ENCODE results near the gene DUSP5.
"Not testable (repeated sequence)": the region's sequence is repeated elsewhere in the genome, so short reads cannot be mapped to it uniquely, and the experiment has no call there.

Gene DUSP5

GRCh38 chr10:110523736-110524135 lies 26.0 kb downstream of the DUSP5 start:
- no peak for DNase-seq

- DNase-seq = no peak
Observed at GRCh38 chr10:110524179-110524858, 26.6 kb downstream of the DUSP5 start.

- no peak for DNase-seq
Observed at GRCh38 chr10:110524859-110525232, 27.1 kb downstream of the DUSP5 start.

GRCh38 chr10:110525349-110526260 lies 27.9 kb downstream of the DUSP5 start:
- DNase-seq = no peak

DNA sequence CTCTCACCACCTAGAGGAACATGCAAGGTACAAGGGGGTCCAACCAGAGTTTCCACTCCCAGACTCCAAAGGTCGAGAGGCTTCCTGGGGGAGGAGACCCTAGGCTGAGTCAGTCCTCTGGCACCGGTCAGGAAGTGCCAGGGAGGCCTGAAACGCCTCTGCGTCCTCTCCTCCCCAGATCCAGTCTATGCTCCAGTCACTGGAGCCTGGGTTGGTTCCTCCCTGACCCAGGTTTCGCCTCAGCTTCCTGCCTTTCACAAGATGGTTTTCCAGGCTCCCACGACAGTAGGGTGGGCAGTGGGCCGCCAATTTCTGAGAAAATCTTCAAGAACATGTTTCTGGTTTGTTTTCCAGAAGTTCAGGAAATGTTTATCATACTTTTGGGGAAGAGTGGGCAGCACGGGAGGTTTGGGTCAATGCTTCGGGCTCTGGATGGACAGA lies 30.0 kb downstream of the DUSP5 start:
- no peak for DNase-seq

DNA sequence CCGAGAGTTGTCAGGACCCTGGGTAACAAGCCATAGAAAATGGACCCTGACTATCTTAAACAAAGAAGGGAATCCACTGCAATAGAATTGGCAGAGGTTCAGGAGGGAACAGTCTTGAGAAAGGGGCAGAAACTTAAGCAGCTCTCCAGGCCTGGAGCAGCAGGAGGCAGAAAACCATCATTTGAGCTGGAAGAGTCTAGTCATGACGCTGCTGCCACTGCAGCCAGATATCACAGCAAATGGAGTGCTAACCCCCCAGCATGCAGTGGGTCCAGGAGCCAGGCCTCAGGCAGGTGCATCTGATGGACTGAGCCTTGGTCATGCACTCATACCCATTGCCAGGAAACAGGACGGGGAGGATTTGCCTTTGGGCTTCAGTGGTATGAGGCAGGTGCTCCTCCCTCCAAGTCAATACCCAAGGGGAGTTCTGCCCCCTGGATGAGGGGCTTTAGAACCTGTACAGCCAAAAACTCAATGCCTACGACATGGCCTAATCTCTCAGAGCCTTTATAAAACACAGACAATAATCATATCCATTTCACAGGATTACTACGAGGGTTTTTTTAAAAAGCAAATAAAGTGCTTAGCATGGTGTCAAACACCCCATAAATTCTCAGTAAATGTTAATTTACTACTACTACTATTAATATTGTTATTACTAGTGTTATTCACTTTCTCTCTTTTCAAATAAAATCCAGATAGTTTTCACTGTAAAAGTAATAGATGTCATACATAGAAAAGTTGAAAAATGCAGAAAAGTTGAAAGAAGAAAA lies 30.7 kb downstream of the DUSP5 start:
- DNase-seq = no peak

GRCh38 chr10:110528997-110529524 lies 31.4 kb downstream of the DUSP5 start:
- DNase-seq = not testable (repeated sequence)

DNA sequence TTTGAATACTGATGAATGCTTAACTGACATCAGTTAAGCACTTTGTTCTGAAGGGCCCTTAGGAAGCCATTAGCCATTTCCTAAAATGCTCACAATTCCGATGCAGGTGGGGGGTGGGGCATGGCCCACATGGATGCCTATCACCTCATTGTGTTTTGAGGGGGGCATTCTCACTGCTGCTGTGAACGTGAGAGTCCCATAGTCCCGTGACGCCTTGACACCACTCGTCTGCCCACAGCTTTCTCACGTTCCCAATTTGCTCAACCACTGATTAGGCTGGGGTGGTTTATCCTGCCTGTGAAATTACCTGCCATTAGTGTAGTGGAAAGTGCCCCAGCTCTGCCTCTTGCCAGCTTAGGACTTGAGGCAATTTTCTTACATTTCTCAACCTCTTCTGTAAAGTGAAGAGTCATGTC lies 31.9 kb downstream of the DUSP5 start:
- DNase-seq = no peak

GRCh38 chr10:110530131-110530831 lies 32.6 kb downstream of the DUSP5 start:
- DNase-seq = no peak

DNA sequence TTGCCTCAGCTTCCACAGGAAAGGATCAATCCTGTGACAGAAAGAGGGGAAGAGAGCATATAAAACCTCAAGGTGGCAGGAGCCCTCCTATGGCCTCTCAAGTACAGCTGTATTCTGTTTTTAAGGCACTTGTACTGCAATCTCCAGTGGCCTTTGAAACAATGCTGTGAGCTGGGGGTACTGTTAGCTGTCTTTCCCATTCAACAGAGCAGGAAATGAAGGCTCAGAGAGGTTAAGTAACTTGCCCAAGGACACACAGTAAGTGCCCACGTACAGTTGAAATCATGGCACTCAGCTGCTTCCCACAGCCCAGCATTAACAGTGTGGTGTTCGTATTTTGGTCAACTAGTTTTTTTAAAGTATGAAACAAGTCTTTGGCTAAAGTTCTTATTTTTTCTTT lies 34.0 kb downstream of the DUSP5 start:
- no peak for DNase-seq

DNA sequence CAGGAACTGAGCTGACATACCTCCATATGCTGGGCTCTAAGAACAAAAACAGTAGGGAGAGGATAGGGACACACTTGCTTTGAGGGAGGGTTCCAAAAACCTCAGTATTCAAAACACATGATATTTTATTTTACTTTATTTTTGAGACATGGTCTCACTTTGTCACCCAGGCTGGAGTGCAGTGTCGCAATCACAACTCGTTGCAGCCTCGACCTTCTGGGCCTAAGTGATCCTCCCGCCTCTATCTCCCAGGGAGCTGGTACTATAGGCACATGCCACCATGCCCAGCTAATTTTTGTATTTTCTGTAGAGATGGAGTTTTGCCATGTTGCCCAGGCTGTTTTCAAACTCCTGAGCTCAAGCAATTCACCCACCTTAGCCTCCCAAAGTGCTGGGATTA lies 34.9 kb downstream of the DUSP5 start:
- DNase-seq = not testable (repeated sequence)

DNA sequence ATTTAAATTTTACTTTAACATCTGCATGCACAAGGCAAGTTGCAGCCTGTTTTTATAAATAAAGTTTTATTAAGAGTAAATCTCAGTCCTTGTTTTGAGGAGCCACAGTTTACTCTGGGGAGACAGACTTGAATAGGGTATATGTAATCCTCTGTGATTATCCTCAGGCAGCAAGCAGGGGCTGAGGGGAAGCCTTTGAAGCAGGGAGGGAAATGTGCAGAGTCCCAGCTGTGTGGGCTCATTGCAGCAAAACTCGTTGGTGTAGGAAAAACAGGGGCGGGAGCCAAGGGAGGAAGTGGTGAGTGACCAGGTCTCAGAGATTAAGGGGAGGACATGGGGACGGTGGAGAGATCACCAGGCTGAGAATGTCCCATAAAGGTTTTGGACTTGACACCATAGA lies 35.4 kb downstream of the DUSP5 start:
- no peak for DNase-seq

DNA sequence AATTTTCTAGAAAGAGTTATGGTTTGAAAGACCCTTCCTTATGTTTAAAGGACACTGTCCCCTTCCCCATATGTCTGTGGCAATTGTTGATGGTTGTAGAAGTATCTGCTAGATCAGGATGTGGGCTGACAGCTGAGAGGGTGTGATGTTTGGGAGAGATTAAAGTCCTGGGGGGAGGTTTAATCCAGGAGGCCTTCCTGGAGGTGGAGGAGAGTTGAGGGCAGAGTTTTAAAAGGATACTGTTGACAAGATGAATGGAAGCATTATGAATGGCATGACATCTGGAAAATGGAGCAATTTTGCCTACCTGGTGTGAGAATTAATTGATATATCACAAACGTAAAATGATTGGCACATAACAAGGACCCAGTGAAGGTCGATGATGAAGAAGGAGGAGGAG lies 36.9 kb downstream of the DUSP5 start:
- no peak for DNase-seq

DNA sequence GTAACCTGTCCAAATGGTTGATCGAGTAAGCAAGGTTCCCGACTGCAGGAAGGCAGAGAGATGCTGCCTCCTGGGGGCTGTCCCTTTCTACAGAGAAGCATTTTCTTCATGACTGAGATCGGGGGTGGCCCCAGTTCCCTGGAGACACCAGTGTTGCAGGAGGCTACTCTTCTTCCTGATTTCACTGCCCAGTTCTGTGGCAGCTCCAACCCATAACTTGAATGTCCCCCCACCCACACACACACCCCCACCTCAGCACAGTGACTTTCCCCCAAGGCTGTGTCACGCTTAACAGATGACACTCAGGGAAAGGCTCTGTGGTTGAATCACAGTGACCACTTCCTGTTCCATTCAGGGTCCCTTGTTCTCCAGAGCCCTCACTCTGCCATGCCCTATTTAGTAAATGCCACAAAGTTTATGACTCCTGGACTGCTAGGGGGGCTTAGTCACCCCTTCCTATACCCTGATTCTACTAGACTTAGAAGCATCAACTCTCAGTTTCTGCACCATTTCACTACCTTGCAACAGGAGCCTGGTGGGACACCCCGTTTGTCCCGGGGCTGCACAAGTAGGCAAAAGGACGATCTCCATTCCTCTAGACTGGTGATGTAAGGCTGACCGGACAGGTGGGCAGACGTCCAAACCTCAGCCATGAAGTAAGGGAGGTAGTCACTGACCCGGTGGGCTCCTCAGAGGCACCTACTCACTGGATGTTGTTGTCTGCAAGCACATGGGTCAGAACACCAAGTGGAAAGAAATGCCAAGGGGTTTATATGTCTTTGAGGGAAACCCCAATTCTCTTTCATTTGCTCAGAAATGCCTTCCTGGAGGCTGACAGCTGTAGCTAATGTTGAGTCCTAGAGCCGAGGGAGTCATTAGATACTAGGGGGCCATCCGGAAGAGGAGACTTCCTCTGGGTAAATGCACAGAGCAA lies 38.5 kb downstream of the DUSP5 start:
- peak in 2 of 4 experiments; percentile 17 to 18 for DNase-seq

DNA sequence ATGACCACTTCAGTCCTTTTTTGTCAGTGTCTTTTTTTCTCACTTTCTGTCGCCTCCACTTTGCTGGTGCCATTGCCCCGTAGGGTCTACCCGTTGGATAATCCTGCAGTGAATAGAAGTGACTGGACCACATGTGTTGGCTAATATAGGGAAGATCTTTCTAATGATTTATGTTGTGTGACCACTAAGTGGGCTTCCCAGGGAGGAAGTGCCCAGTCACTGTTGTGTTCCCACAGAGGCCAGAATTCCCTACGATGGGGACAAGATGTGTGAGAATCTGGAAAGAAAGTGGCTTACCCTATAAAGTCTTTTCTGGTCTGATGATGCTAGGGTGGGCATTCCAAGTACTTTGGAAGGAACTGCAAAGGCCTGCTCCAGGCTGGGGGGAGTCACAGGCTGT lies 41.4 kb downstream of the DUSP5 start:
- DNase-seq = no peak

- DNase-seq = no peak
Observed at GRCh38 chr10:110540031-110540430, 42.3 kb downstream of the DUSP5 start.

GRCh38 chr10:110544958-110545537 lies 47.3 kb downstream of the DUSP5 start:
- no peak for DNase-seq

- DNase-seq = no peak
Observed at GRCh38 chr10:110546077-110546476, 48.4 kb downstream of the DUSP5 start.

- DNase-seq = no peak
Observed at GRCh38 chr10:110546499-110547110, 48.9 kb downstream of the DUSP5 start.

GRCh38 chr10:110547139-110547761 lies 49.5 kb downstream of the DUSP5 start:
- DNase-seq = no peak

Data from activated CD4-positive, CD25-positive, alpha-beta regulatory T cell (primary cell).